HEK293 (cell line): ENCODE data around the gene TBX4.

Source experiments
- CTCF ChIP-seq: fragments of 450-650 bp; formaldehyde crosslinking; IDR thresholded peaks from 2 replicates; pipeline ENCODE4 v1.5.1; 2016; ENCODE audit warnings: missing biosample characterization, missing genetic modification characterization
- INSM2 ChIP-seq: fragments of 450-650 bp; formaldehyde crosslinking; IDR thresholded peaks from 2 replicates; pipeline ENCODE4 v1.5.1; 2016; ENCODE audit warnings: missing biosample characterization, missing genetic modification characterization
- REST ChIP-seq: fragments of 450-650 bp; formaldehyde crosslinking; IDR thresholded peaks from 2 replicates; pipeline ENCODE4 v1.5.1; 2016; ENCODE audit warnings: missing biosample characterization, missing genetic modification characterization
- ZBTB21 ChIP-seq: fragments of 450-650 bp; formaldehyde crosslinking; IDR thresholded peaks from 2 replicates; pipeline ENCODE4 v1.5.1; 2017; ENCODE audit warnings: missing biosample characterization, missing genetic modification characterization
- ZFP41 ChIP-seq: fragments of 450-650 bp; formaldehyde crosslinking; IDR thresholded peaks from 2 replicates; pipeline ENCODE4 v1.5.1; 2016; ENCODE audit warnings: missing biosample characterization, missing genetic modification characterization, borderline replicate concordance
- ZNF324 ChIP-seq: fragments of 450-650 bp; formaldehyde crosslinking; IDR thresholded peaks from 2 replicates; pipeline ENCODE4 v1.5.1; 2016; ENCODE audit warnings: missing biosample characterization, missing genetic modification characterization

DNA sequence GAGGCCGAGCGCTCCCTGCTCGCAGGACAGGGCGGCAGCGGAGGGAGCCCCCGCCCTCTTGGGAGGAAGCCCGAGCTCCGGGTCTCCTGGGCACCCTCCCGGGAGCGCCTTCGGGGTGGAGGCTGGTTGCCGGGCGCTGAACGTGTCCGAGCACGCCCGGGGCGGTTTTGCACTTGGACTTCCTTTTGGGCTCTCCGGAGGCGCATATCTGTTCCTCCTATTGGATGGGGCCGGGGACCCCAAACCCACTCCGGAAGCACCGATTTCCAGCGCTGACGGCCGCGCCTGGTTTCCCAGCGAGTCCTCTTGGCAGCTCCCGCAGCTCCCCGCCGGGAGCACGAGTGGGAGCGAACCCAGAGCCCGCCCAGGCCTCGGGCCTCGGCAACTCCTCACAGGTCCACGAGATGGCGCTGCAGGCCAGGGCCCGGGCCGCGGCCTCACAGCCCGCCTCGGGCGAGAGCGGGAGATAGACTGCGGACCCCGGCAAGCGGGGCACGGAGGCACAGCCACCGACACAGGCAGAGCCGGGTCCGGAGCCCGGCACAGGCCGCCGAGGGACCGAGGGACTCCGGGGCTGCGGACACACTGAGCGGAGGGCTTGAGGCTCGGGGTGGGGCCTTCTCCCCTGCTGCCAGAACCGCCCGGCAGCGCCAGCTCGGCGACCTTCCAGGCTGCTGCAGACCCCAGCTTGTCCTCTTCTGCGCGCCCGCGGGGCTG, 39.9 kb upstream of the TBX4 start:
- peak; percentile 53 for TF ChIP-seq ZNF324 (tag by site-specific recombination)
- TF ChIP-seq CTCF (tag by site-specific recombination), result peak; percentile 98
- TF ChIP-seq ZFP41 (tag by site-specific recombination), result no peak
- no peak for TF ChIP-seq REST (tag by site-specific recombination)
- no peak for TF ChIP-seq ZBTB21 (tag by site-specific recombination)
- no peak for TF ChIP-seq INSM2
